ELF-1 (cell line): ENCODE measurements around the gene IL18.
"Not testable (repeated sequence)": the region's sequence is repeated elsewhere in the genome, so short reads cannot be mapped to it uniquely, and the experiment has no call there.

Source experiments
- DNase-seq: peaks from one replicate; pipeline ENCODE4 v3.0.0-alpha.2; 2016; ENCODE audit warnings: low read depth, low spot score

Gene IL18

GRCh38 chr11:112163875-112164685 lies at the start of gene IL18:
TSS of gene IL18 (minus strand) at chr11:112164094. CDS start at chr11:112155053, 9,041 bp downstream.
- peak; percentile 62 for DNase-seq

GRCh38 chr11:112212710-112213109 lies 48.8 kb upstream of the IL18 start:
- no peak for DNase-seq

DNA sequence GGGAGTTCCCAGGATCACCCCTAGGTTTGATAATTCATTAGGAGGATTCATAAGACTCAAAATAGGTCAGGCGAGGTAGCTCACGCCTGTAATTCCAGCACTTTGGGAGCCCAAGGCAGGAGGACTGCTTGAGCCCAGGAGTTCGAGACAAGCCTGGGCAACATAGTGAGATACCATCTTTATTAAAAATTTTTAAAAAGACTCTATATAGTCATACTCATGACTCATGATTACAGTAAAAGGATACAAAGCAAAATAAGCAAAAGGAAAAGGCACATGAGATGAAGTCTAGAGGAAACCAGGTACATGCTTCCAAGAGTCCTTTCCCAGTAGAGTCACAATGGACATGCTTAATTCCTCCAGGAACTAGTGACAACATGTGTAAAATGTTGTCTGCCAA lies 48.4 kb upstream of the IL18 start:
- DNase-seq, result no peak

GRCh38 chr11:112211536-112211935 lies 47.6 kb upstream of the IL18 start:
- DNase-seq, result no peak

- no peak for DNase-seq
Measured at GRCh38 chr11:112210890-112211289, 47.0 kb upstream of the IL18 start.

GRCh38 chr11:112206071-112206470 lies 42.2 kb upstream of the IL18 start:
- no peak for DNase-seq

DNA sequence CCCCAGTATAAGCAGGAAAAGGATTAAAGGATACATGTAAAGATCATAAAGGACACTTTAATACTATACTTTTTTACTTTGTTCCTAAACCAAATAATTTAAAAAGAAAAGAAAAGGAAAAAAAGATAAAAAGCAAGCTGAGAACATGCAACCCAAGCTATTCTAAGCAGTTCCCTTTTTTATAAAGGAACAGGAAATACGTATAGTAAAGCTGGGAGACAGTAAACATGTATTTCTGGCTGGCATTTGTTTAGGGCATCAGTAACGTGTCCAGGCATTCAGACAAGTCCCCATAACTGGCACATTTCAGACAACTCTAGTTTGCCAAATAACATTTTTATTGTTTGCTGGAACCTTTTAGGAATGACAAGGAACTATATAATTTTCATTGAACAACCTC lies 36.4 kb upstream of the IL18 start:
- no peak for DNase-seq

- DNase-seq, result not testable (repeated sequence)
Measured at GRCh38 chr11:112199101-112199500, 35.2 kb upstream of the IL18 start.

GRCh38 chr11:112196519-112197087 lies 32.7 kb upstream of the IL18 start:
- DNase-seq, result no peak

- DNase-seq, result no peak
Measured at GRCh38 chr11:112195951-112196351, 32.1 kb upstream of the IL18 start.

- not testable (repeated sequence) for DNase-seq
Measured at GRCh38 chr11:112195113-112195512, 31.2 kb upstream of the IL18 start.

GRCh38 chr11:112186304-112186703 lies 22.4 kb upstream of the IL18 start:
- no peak for DNase-seq

- no peak for DNase-seq
Measured at GRCh38 chr11:112185883-112186282, 22.0 kb upstream of the IL18 start.

DNA sequence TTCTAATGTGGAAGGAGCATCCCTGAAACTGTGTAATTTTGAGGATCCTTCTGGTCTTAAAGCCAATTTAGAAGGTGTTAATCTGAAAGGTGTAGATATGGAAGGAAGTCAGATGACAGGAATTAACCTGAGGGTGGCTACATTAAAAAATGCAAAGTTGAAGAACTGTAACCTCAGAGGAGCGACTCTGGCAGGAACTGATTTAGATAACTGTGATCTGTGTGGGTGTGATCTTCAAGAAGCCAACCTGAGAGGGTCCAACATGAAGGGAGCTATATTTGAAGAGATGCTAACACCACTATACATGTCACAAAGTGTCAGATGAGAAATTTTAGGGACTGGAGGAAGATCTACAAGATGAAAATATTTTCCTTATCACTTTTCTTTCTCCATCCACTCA lies 19.0 kb upstream of the IL18 start:
- DNase-seq, result no peak

- DNase-seq, result no peak
Measured at GRCh38 chr11:112179601-112180000, 15.7 kb upstream of the IL18 start.

DNA sequence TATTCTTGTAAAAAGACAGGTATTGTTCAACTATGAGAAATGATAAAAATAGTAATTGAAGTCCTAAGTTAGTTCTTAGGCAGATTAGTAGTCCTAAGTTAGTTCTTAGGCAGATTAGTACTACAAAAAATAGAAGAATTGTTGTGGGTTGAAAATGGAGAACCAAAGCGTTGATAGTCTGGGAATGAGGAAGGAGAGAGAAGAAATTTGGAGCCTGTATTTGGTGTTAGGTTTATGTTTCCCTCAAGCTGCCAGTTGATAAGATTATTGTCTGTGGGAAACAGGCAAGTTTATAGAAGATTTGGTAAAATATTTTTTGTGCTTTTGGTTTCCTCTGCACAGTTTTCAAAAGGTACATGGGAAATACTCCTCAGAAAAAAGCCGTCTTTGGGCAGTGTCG lies 15.0 kb upstream of the IL18 start:
- no peak for DNase-seq

DNA sequence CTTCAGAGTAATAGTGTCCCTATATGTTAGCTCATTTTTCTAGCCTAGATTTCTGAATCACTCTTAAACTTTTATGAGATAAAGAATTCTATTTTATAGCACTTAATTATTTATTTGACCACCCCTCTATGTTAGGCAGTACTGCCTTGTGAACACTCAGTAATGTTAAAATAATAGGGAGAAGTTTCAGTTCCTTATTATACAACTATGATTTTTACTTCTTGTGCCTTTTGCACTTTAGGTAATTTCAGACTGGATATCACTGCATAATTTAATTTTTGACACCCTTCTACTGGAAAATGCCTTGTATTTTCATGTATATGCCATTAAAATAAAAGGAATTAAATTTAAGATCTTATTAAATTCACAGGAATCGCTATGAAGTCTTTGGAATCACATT lies 14.5 kb upstream of the IL18 start:
- no peak for DNase-seq

GRCh38 chr11:112177589-112177988 lies 13.7 kb upstream of the IL18 start:
- DNase-seq, result no peak

DNA sequence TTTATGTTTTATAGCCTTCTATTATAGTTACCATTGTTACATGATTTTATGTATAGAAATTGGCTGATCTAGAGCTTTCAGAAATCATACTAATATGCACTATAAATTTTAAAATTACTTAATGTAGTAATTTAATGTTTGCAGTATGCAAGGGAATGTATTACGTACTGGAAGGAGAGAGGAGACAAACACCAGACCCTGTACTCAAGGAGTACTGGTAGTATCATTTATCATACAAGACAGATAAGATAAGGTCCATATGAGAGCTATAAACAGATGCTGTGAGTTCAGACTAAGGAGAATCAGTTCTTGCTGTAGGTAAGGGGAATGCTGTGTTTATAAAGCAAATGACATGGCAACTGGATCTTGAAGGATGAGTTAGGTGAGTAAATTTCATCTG lies 12.2 kb upstream of the IL18 start:
- DNase-seq, result no peak

DNA sequence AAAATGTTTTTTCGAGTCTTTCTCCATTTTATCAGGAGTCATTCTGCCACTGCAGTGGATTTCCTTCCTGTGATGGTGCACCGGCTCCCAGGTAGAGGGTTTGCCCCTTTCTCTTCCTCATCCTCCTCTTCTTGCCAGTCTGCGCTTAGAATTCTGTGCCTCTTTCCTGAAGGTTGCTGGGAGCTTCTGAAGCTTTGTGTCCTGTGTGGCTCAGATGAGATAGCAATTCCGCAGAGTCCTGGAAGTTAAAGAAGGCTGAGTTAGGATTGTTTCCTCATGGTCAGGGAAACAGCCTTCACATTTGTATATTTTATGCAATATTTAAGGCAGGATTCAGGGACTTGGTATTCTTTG lies 11.7 kb upstream of the IL18 start:
- no peak for DNase-seq

DNA sequence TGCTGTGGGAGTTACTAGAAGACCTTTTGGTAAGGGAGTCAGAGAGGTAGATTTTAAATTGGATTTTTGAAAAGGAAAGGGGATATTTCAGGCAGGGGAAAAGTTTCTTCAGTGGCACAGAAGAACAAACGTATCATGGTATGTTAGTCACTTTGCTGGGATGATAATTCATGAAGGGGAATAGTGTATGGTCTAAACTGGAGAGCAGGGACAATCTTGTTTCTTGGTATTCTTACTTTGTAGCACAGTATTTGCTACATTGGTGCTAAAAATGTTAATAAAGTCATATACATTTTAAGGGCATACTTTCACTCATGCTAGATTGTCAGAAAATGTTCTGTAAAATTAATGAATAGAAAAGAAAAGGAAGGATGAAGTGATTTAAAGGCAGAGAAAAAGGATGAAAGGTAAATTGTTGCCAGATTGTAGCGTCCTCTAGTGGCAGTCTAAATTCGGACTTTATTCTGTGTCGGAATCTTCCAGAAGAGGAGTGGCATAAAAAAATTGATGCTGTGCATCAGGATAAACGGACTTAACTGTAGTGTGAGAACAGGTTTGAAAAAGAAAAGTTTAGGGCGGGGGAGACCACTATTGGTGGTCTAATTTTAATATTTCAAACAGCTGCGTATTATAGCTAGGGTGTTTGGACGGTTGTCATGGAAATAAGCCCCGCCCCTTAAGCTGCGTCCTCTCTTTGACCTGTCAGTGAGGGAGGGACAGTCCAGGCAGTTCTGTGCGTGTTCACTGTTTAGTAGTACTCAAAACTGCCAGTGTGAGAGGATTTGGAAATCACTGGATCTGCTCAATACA lies 11.1 kb upstream of the IL18 start, which contains the start of gene BCO2:
Gene BCO2, plus strand, starts transcription at position 724 of the 810 bp plus-strand sequence. CDS start 90 bp downstream, outside the sequence.
- peak; percentile 81 for DNase-seq

DNA sequence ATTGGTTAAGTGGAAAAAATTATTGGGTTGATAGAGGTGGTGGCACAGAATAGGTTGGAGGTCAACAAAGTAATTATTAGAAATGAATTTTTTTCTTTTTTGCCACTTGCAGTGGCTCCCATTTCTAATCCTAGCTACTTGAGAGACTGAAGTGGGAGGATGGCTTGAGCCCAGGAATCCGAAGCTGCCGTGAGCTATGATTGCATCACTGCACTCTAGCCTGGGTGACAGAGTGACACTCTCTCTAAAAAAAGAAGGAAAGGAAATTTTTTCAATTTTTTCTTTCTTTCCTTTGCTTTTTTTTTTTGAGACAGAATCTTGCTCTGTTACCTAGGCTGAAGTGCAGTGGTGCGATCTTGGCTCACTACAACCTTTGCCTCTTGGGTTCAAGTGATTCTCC lies 9.3 kb upstream of the IL18 start:
- no peak for DNase-seq
